K562 (cell line): Measurements from ENCODE around the gene FCRL6. TPM values are rescaled to one million over a fixed set of nuclear protein-coding genes. Genes with fewer than 3 reads are reported as not detected.
A peak's percentile ranks its signal among the peaks of the same experiment; 100 is the strongest.

Source experiments
- FIP1L1 ChIP-seq: fragments of 200-400 bp; formaldehyde crosslinking; IDR thresholded peaks from 2 replicates; pipeline ENCODE4 v1.6.1; 2018; ENCODE audit warnings: mild to moderate bottlenecking, low read depth, low read length; ENCODE audit not compliant: poor library complexity, severe bottlenecking
- HDAC1 ChIP-seq, 2 experiments: fragments of 450-650 bp; IDR thresholded peaks; 2 replicates each; pipeline ENCODE4 v1.6.1; 2016 to 2017; ENCODE audit warnings: inconsistent platforms in 1 of 2, mild to moderate bottlenecking in 1 of 2, moderate library complexity in 1 of 2
- MYNN ChIP-seq, 2 experiments: sonication (generic); formaldehyde crosslinking in 1 of 2; IDR thresholded peaks; 2 replicates each; pipeline versions ENCODE4 v1.5.0 to v1.6.1; 2016 to 2020; ENCODE audit warnings: antibody characterized with exemption in 1 of 2, missing genetic modification reagents in 1 of 2
- NFE2L1 ChIP-seq: fragments of 450-650 bp; IDR thresholded peaks from 2 replicates; pipeline ENCODE4 v1.6.1; 2016; ENCODE audit warnings: missing genetic modification characterization, low read depth, mild to moderate bottlenecking, missing compliant biosample characterization, moderate library complexity, borderline replicate concordance
- TEAD1 ChIP-seq, 2 experiments: fragments of 450-650 bp in 1 of 2; sonication (generic) in 1 of 2; formaldehyde crosslinking; IDR thresholded peaks; 2 replicates each; pipeline versions ENCODE4 v1.4.0 to v1.8.0; 2020 to 2022; ENCODE audit warnings: mild to moderate bottlenecking in 2 of 2, missing genetic modification reagents in 1 of 2
- ZBTB8A ChIP-seq: fragments of 450-650 bp; IDR thresholded peaks from 2 replicates; pipeline ENCODE4 v1.6.1; 2018; ENCODE audit warnings: mild to moderate bottlenecking, moderate library complexity; ENCODE audit not compliant: partially characterized antibody
- ZFP30 ChIP-seq: fragments of 250-450 bp; sonication (Bioruptor Pico); IDR thresholded peaks from 2 replicates; pipeline ENCODE4 v1.8.0; 2022; ENCODE audit warnings: moderate library complexity, mild to moderate bottlenecking, inconsistent platforms, borderline replicate concordance
- ZSCAN29 ChIP-seq: fragments of 450-650 bp; IDR thresholded peaks from 2 replicates; pipeline ENCODE4 v1.6.1; 2017
- polyA plus RNA-seq, 8 experiments: library from polyadenylated mRNA; depleted of rRNA in 4 of 8; stranded (reverse) in 5 of 8; unstranded in 3 of 8; fragments of >200 nt; fragmentation: Nextera tagmentation in 2 of 8; fragmentation: Illumina TruSeq in 1 of 8; extraction: Ambion mirVana in 2 of 8; extraction: Trizol in 1 of 8; gene quantifications; 2 replicates each; pipeline versions ENCODE4 v1.2.1 to v1.2.3, GENCODE V29; 2011 to 2014; ENCODE audit warnings: inconsistent platforms in 1 of 8, missing spikeins in 1 of 8
- total RNA-seq, 7 experiments: library from RNA; depleted of rRNA in 6 of 7; stranded (reverse); fragments of >200 nt in 6 of 7; fragmentation: Illumina TruSeq in 2 of 7; extraction: Trizol in 2 of 7; gene quantifications; 2 replicates each; pipeline versions ENCODE4 v1.2.1 to v1.2.3, GENCODE V29; 2011 to 2021; ENCODE audit warnings: low replicate concordance in 1 of 7
- TF ChIP-seq, protein P1 (sequence below): fragments of 450-650 bp; IDR thresholded peaks from 2 replicates; pipeline ENCODE4 v1.6.1; 2016; ENCODE audit warnings: mild to moderate bottlenecking, moderate library complexity
- TF ChIP-seq, protein P2 (sequence below): fragments of 450-650 bp; formaldehyde crosslinking; IDR thresholded peaks from 2 replicates; pipeline ENCODE4 v1.4.0; 2020; ENCODE audit warnings: mild to moderate bottlenecking
- TF ChIP-seq, protein P3 (sequence below): fragments of 250-450 bp; sonication (Bioruptor Pico); IDR thresholded peaks from 2 replicates; pipeline ENCODE4 v1.4.0; 2020; ENCODE audit warnings: borderline replicate concordance

The FCRL6 gene
- total and polyA plus RNA-seq, 9 of the 15 experiments (the other 6 are each of a cell fraction or from before 2014, with no cell fraction given) = not detected

DNA sequence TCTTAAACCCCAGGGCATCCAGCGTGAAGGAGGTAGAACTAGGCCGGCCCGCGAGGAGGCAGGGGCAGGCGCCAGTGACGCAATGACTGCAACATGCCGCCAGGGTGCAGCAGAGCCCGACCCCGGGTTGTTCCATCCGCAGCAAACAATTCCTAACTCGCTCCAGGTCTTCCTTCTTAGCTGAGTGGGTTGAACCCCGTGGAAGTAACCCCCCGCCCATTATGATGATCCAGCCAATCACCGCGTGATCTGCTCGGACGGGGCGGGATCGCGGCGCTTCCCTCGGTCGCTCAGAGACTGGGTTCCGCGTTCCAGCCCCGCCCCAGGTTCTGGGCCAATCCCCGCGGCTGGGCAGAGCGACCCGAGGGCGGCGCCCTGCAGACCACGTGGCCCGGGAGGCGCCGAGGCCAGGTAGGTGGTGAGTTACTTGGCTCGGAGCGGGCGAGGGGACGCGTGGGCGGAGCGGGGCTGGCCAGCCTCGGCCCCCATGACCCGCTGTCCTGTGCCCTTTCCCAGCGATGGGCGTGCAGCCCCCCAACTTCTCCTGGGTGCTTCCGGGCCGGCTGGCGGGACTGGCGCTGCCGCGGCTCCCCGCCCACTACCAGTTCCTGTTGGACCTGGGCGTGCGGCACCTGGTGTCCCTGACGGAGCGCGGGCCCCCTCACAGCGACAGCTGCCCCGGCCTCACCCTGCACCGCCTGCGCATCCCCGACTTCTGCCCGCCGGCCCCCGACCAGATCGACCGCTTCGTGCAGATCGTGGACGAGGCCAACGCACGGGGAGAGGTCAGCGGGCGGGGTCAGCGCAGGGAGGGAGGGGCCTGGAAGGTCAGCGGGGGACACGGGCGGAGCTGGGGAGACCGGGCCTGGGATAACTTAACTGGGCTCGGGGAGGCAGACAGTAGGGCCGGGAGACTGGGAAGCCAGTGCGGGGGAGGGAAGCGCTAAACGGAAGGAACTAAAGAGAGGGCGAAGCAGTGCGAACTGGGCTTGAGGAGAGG is 21.3 kb upstream of the FCRL6 start, which contains the start of gene DUSP23 (continued):
- no peak for TF ChIP-seq NFE2L1 (tag)
- TF ChIP-seq, protein P1, sequence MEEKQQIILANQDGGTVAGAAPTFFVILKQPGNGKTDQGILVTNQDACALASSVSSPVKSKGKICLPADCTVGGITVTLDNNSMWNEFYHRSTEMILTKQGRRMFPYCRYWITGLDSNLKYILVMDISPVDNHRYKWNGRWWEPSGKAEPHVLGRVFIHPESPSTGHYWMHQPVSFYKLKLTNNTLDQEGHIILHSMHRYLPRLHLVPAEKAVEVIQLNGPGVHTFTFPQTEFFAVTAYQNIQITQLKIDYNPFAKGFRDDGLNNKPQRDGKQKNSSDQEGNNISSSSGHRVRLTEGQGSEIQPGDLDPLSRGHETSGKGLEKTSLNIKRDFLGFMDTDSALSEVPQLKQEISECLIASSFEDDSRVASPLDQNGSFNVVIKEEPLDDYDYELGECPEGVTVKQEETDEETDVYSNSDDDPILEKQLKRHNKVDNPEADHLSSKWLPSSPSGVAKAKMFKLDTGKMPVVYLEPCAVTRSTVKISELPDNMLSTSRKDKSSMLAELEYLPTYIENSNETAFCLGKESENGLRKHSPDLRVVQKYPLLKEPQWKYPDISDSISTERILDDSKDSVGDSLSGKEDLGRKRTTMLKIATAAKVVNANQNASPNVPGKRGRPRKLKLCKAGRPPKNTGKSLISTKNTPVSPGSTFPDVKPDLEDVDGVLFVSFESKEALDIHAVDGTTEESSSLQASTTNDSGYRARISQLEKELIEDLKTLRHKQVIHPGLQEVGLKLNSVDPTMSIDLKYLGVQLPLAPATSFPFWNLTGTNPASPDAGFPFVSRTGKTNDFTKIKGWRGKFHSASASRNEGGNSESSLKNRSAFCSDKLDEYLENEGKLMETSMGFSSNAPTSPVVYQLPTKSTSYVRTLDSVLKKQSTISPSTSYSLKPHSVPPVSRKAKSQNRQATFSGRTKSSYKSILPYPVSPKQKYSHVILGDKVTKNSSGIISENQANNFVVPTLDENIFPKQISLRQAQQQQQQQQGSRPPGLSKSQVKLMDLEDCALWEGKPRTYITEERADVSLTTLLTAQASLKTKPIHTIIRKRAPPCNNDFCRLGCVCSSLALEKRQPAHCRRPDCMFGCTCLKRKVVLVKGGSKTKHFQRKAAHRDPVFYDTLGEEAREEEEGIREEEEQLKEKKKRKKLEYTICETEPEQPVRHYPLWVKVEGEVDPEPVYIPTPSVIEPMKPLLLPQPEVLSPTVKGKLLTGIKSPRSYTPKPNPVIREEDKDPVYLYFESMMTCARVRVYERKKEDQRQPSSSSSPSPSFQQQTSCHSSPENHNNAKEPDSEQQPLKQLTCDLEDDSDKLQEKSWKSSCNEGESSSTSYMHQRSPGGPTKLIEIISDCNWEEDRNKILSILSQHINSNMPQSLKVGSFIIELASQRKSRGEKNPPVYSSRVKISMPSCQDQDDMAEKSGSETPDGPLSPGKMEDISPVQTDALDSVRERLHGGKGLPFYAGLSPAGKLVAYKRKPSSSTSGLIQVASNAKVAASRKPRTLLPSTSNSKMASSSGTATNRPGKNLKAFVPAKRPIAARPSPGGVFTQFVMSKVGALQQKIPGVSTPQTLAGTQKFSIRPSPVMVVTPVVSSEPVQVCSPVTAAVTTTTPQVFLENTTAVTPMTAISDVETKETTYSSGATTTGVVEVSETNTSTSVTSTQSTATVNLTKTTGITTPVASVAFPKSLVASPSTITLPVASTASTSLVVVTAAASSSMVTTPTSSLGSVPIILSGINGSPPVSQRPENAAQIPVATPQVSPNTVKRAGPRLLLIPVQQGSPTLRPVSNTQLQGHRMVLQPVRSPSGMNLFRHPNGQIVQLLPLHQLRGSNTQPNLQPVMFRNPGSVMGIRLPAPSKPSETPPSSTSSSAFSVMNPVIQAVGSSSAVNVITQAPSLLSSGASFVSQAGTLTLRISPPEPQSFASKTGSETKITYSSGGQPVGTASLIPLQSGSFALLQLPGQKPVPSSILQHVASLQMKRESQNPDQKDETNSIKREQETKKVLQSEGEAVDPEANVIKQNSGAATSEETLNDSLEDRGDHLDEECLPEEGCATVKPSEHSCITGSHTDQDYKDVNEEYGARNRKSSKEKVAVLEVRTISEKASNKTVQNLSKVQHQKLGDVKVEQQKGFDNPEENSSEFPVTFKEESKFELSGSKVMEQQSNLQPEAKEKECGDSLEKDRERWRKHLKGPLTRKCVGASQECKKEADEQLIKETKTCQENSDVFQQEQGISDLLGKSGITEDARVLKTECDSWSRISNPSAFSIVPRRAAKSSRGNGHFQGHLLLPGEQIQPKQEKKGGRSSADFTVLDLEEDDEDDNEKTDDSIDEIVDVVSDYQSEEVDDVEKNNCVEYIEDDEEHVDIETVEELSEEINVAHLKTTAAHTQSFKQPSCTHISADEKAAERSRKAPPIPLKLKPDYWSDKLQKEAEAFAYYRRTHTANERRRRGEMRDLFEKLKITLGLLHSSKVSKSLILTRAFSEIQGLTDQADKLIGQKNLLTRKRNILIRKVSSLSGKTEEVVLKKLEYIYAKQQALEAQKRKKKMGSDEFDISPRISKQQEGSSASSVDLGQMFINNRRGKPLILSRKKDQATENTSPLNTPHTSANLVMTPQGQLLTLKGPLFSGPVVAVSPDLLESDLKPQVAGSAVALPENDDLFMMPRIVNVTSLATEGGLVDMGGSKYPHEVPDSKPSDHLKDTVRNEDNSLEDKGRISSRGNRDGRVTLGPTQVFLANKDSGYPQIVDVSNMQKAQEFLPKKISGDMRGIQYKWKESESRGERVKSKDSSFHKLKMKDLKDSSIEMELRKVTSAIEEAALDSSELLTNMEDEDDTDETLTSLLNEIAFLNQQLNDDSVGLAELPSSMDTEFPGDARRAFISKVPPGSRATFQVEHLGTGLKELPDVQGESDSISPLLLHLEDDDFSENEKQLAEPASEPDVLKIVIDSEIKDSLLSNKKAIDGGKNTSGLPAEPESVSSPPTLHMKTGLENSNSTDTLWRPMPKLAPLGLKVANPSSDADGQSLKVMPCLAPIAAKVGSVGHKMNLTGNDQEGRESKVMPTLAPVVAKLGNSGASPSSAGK = peak; percentile 98
- TF ChIP-seq ZFP30 (CRISPR knock-in tag) = no peak
- 0 out of 2 replicates have a peak, but pooled peaks have one; percentile 16 for TF ChIP-seq MYNN (IDR thresholded peaks at IDR 0.05)
- no peak for TF ChIP-seq MYNN (CRISPR knock-in tag; IDR thresholded peaks at IDR 0.05)
- 0 out of 2 replicates have a peak, but pooled peaks have one; percentile 30 for TF ChIP-seq ZSCAN29
- peak in 1 of 2 experiments; percentile 98; a peak in 2 of 4 replicates for TF ChIP-seq TEAD1 (CRISPR knock-in tag; IDR thresholded peaks at IDR 0.05)
- no peak for TF ChIP-seq FIP1L1
- TF ChIP-seq, protein P2, sequence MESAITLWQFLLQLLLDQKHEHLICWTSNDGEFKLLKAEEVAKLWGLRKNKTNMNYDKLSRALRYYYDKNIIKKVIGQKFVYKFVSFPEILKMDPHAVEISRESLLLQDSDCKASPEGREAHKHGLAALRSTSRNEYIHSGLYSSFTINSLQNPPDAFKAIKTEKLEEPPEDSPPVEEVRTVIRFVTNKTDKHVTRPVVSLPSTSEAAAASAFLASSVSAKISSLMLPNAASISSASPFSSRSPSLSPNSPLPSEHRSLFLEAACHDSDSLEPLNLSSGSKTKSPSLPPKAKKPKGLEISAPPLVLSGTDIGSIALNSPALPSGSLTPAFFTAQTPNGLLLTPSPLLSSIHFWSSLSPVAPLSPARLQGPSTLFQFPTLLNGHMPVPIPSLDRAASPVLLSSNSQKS (CRISPR knock-in tag) = no peak
- TF ChIP-seq ZBTB8A = no peak
- TF ChIP-seq HDAC1 (IDR thresholded peaks at IDR 0.05) = peak in 1 of 2 experiments; percentile 94; a peak in 2 of 4 replicates
- TF ChIP-seq, protein P3, sequence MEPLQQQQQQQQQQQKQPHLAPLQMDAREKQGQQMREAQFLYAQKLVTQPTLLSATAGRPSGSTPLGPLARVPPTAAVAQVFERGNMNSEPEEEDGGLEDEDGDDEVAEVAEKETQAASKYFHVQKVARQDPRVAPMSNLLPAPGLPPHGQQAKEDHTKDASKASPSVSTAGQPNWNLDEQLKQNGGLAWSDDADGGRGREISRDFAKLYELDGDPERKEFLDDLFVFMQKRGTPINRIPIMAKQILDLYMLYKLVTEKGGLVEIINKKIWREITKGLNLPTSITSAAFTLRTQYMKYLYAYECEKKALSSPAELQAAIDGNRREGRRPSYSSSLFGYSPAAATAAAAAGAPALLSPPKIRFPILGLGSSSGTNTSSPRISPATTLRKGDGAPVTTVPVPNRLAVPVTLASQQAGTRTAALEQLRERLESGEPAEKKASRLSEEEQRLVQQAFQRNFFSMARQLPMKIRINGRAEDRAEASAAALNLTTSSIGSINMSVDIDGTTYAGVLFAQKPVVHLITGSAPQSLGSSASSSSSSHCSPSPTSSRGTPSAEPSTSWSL = 0 out of 2 replicates have a peak, but pooled peaks have one; percentile 24
